GM12878 (cell line): ENCODE results near the gene CCDC12. TPM values are rescaled to one million over a fixed set of nuclear protein-coding genes. Genes with fewer than 3 reads are reported as not detected.

ENCODE experiments used
- ELK1 ChIP-seq: IDR thresholded peaks from 2 replicates; pipeline ENCODE4 v1.6.1; 2012; ENCODE audit warnings: low read depth, low read length, improper control_type of control experiment
- FOS ChIP-seq: IDR thresholded peaks from 3 replicates; pipeline ENCODE4 v1.6.1; 2011; ENCODE audit warnings: borderline replicate concordance; ENCODE audit not compliant: insufficient read length; ENCODE audit errors: extremely low read depth
- IKZF2 ChIP-seq, 2 experiments: fragments of 450-650 bp; IDR thresholded peaks; 2 replicates each; pipeline ENCODE4 v1.6.1; 2017; ENCODE audit warnings: mild to moderate bottlenecking in 2 of 2, moderate library complexity in 2 of 2
- MYC ChIP-seq: IDR thresholded peaks from 2 replicates; pipeline ENCODE4 v1.6.1; 2011; ENCODE audit warnings: mild to moderate bottlenecking, low read length, moderate library complexity, inconsistent platforms; ENCODE audit not compliant: insufficient read depth, insufficient replicate concordance, insufficient read length, severe bottlenecking
- NFYB ChIP-seq: IDR thresholded peaks from 2 replicates; pipeline ENCODE4 v1.6.1; 2011; ENCODE audit warnings: low read depth, mild to moderate bottlenecking, low read length, improper control_type of control experiment, moderate library complexity; ENCODE audit not compliant: insufficient read depth
- NKRF ChIP-seq: fragments of 450-650 bp; conservative IDR thresholded peaks from 2 replicates; pipeline ENCODE4 v1.6.1; 2017; ENCODE audit warnings: mild to moderate bottlenecking, moderate library complexity
- PAX5 ChIP-seq: IDR thresholded peaks from 2 replicates; pipeline ENCODE4 v1.6.1; 2011; ENCODE audit warnings: low read depth, low read length, borderline replicate concordance
- PKNOX1 ChIP-seq: fragments of 450-650 bp; IDR thresholded peaks from 2 replicates; pipeline ENCODE4 v1.6.1; 2016; ENCODE audit warnings: mild to moderate bottlenecking
- POLR2A ChIP-seq: IDR thresholded peaks from 2 replicates; pipeline ENCODE4 v1.6.1; 2011; ENCODE audit warnings: low read depth, mild to moderate bottlenecking, low read length
- POU2F2 ChIP-seq: IDR thresholded peaks from 3 replicates; pipeline ENCODE4 v1.6.1; 2011; ENCODE audit warnings: low read depth, mild to moderate bottlenecking, low read length, borderline replicate concordance
- RCOR1 ChIP-seq: conservative IDR thresholded peaks from 2 replicates; pipeline ENCODE4 v1.6.1; 2012; ENCODE audit warnings: low read depth, low read length, improper control_type of control experiment
- RELA ChIP-seq: fragments of 450-650 bp; IDR thresholded peaks from 2 replicates; pipeline ENCODE4 v1.8.0; 2014; ENCODE audit warnings: borderline replicate concordance; ENCODE audit not compliant: partially characterized antibody
- REST ChIP-seq: IDR thresholded peaks from 2 replicates; pipeline ENCODE4 v1.6.1; 2012; ENCODE audit warnings: mild to moderate bottlenecking, low read depth, low read length
- RFX5 ChIP-seq: IDR thresholded peaks from 2 replicates; pipeline ENCODE4 v1.6.1; 2011; ENCODE audit warnings: low read depth, low read length, improper control_type of control experiment
- RUNX3 ChIP-seq: IDR thresholded peaks from 2 replicates; pipeline ENCODE4 v1.6.1; 2012; ENCODE audit warnings: low read length, inconsistent platforms
- SP1 ChIP-seq: IDR thresholded peaks from one replicate; pipeline ENCODE4 v1.6.1; 2011; ENCODE audit warnings: low read depth, low read length
- STAT1 ChIP-seq: fragments of 450-650 bp; conservative IDR thresholded peaks from 2 replicates; pipeline ENCODE4 v1.6.1; 2014; ENCODE audit warnings: antibody characterized with exemption, mild to moderate bottlenecking
- TAF1 ChIP-seq: IDR thresholded peaks from 2 replicates; pipeline ENCODE4 v1.6.1; 2011; ENCODE audit warnings: mild to moderate bottlenecking, low read depth, low read length, borderline replicate concordance
- TCF7 ChIP-seq: IDR thresholded peaks from 2 replicates; pipeline ENCODE4 v1.6.1; 2014; ENCODE audit warnings: antibody characterized with exemption, borderline replicate concordance
- USF2 ChIP-seq: IDR thresholded peaks from 2 replicates; pipeline ENCODE4 v1.6.1; 2011; ENCODE audit warnings: low read depth, low read length, improper control_type of control experiment, borderline replicate concordance
- YY1 ChIP-seq: IDR thresholded peaks from 2 replicates; pipeline ENCODE4 v1.6.1; 2011; ENCODE audit warnings: low read depth, mild to moderate bottlenecking, low read length
- polyA plus RNA-seq, 11 experiments: library from polyadenylated mRNA; depleted of rRNA in 4 of 11; unstranded in 6 of 11; stranded (reverse) in 5 of 11; fragments of >200 nt; fragmentation: Nextera tagmentation in 4 of 11; fragmentation: Illumina TruSeq in 1 of 11; extraction: Ambion mirVana in 4 of 11; extraction: Trizol in 1 of 11; gene quantifications; 1 replicate in 1 of 11; 2 replicates in 10 of 11; pipeline versions ENCODE4 v1.2.1 to v1.2.3, GENCODE V29; 2011 to 2016; ENCODE audit warnings: inconsistent platforms in 2 of 11, missing spikeins in 2 of 11, low read depth in 1 of 11
- total RNA-seq, 4 experiments: library from RNA; depleted of rRNA in 3 of 4; stranded (reverse); fragments of >200 nt in 3 of 4; fragmentation: Illumina TruSeq in 1 of 4; extraction: Trizol in 1 of 4; gene quantifications; 2 replicates each; pipeline versions ENCODE4 v1.2.1 to v1.2.3, GENCODE V29; 2013 to 2021

CCDC12 gene
- total and polyA plus RNA-seq, 10 of the 15 experiments (the other 5 are each of a cell fraction or from before 2014, with no cell fraction given) = 9.2 to 91.4 (median 61.3) TPM

GRCh38 chr3:46976326-46977190 lies at the start of gene CCDC12 (continued):
- TF ChIP-seq USF2 (no peak), PAX5 (0 out of 2 replicates have a peak, but pooled peaks have one; percentile 7), REST (0 out of 2 replicates have a peak, but pooled peaks have one; percentile 24), MYC (peak; percentile 91), POU2F2 (no peak; the same call in 2 of the 3 replicates), STAT1 (0 out of 2 replicates have a peak, but pooled peaks have one; percentile 46), YY1 (peak; percentile 96), RELA (peak; percentile 32), IKZF2 (IDR thresholded peaks at IDR 0.05) (peak in 1 of 2 experiments; percentile 24; a peak in 1 of 4 replicates), PKNOX1 (peak; percentile 52; the same call in 1 of the 2 replicates), RCOR1 (no peak), FOS (peak; percentile 24), ELK1 (0 out of 2 replicates have a peak, but pooled peaks have one; percentile 14), NFYB (peak; percentile 68; the same call in 1 of the 2 replicates), TAF1 (peak; percentile 75), NKRF (peak; percentile 80), RFX5 (no peak), SP1 (peak; percentile 88), POLR2A (peak; percentile 94), RUNX3 (peak; percentile 72), TCF7 (no peak)
